Astrocyte of the cerebellum (primary cell): ENCODE results near the gene MAPK10.
A peak's percentile ranks its signal among the peaks of the same experiment; 100 is the strongest.

ENCODE experiments used
- DNase-seq: peaks from one replicate; pipeline ENCODE4 v3.0.0-alpha.2; 2011; ENCODE audit warnings: low read depth
- H3K4me3 ChIP-seq: 2 replicates; pipeline ENCODE4 v1.5.1; 2011; ENCODE audit warnings: mild to moderate bottlenecking, low read depth, low read length, moderate library complexity
- in situ Hi-C: cut with HindIII; loops from 2 replicates; pipeline ENCODE4 v1.10.0; 2017; ENCODE audit warnings: low sequenced_read_pairs
- TF ChIP-seq, protein P1 (sequence below): IDR thresholded peaks from 2 replicates; pipeline ENCODE4 v1.5.1; 2012; ENCODE audit warnings: low read length, low read depth, moderate library complexity, mild to moderate bottlenecking; ENCODE audit errors: missing control alignments

MAPK10 gene

DNA sequence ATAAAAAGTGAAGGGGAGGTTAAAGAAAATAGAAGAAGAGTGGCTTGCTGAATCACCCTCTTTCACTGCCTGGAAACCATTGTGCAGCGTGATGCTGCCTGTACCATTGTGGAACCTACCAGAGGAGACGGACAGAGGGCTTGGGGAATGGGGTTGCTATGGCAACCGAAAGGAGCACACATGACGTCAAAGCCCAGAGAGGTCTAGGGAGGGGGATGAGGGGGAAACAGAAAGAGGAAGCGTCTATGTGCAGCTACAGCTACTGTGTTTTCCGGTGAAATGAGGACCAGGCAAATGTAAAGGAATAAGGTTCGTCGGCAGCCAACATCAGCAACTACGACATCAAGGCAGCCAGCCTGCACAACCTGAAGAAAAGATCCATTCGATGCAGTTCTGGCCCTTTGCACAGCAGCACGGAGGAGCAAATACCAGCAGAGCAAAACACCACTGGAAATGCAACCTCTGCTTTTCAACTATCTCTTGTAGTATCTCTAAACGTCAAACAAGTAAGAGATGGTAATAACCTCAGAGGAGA lies at the start of gene MAPK10:
Gene MAPK10, minus strand, starts transcription at position 110 of the 535 bp plus-strand sequence.
- peak within 1 kb of the TSS; percentile 35 for H3K4me3 ChIP-seq
- in situ Hi-C loops: no loop called here
- TF ChIP-seq, protein P1, sequence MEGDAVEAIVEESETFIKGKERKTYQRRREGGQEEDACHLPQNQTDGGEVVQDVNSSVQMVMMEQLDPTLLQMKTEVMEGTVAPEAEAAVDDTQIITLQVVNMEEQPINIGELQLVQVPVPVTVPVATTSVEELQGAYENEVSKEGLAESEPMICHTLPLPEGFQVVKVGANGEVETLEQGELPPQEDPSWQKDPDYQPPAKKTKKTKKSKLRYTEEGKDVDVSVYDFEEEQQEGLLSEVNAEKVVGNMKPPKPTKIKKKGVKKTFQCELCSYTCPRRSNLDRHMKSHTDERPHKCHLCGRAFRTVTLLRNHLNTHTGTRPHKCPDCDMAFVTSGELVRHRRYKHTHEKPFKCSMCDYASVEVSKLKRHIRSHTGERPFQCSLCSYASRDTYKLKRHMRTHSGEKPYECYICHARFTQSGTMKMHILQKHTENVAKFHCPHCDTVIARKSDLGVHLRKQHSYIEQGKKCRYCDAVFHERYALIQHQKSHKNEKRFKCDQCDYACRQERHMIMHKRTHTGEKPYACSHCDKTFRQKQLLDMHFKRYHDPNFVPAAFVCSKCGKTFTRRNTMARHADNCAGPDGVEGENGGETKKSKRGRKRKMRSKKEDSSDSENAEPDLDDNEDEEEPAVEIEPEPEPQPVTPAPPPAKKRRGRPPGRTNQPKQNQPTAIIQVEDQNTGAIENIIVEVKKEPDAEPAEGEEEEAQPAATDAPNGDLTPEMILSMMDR: no peak
- DNase-seq: peak; percentile 81

DNA sequence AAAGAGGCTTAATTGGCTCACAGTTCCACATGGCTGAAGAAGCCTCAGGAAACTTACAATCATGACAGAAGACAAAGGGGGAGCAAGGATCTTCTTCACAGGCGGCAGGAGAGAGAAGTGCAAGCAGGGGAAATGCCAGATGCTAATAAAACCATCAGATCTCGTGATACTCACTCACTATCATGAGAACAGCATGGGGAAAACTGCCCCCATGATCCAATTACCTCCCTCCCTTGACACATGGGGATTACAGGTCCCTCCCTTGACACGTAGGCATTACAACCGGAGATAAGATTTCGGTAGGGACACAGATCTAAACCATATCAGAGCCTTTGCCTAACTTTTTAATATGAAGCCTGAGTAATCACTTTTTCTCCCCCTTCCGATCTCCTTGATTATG lies 43.7 kb upstream of the MAPK10 start:
- in situ Hi-C loops: no loop called here
- H3K4me3 ChIP-seq: no peak overlapping the region
- TF ChIP-seq, protein P1: no peak
- no peak for DNase-seq

DNA sequence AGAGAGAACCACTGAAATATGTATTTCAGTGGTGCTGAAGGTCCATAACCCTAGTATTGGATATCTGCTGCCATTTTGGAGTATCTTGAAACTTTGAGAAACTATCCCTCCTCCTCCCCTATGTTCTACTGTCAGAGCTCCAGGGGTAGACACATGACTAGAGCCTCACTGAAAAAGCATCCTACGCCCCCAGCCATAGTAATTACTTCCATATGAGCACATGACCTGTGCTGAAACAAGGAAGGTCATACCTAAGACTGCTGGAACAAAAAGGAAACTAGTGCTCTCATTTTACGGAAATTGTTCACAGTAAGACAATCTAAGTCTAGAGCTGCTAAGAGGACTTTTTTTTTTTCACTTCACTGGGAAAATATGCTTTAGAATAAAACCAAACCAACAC lies 42.0 kb upstream of the MAPK10 start:
- in situ Hi-C loops: no loop called here
- no peak overlapping the region for H3K4me3 ChIP-seq
- no peak for DNase-seq
- TF ChIP-seq, protein P1: no peak

DNA sequence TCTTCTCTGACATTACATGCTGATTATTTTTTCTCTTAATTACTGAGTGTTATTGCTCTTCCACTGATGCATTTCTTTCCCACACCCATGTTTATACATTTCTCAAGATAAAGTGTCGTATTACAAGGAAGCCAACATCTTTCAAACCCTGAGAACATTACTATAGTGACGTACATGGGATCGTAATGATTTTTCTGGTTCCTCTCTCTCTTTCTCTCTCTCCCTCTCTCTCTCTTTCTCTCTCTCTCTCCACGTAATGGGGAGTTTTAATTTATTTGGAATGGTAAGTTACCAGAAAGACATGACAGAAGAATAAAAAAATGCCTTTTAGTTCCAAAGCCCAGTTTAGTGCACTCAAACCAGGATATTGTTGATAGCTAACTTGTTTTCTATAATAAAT lies 40.4 kb upstream of the MAPK10 start:
- TF ChIP-seq, protein P1: no peak
- H3K4me3 ChIP-seq: no peak overlapping the region
- DNase-seq: no peak
- in situ Hi-C loops: no loop called here

DNA sequence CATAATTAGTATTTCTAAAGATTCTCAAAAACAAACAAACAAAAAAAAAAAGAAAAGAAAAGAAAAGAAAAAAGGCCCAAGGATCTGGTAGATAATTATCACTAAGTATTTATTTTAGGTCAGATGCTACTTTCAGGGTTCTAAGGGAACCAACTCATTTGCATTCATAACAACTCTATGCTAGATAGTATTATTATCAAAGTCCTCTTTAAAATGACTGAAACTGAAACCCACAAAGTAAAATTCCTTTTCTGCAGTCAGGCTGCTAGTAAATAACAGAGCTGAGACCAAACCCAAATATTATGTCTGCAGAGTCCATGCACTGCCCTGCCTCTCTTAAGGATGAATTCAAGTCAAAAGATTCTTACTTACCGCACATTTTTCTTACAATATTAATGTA lies 38.3 kb upstream of the MAPK10 start:
- in situ Hi-C loops: no loop called here
- TF ChIP-seq, protein P1: no peak
- H3K4me3 ChIP-seq: no peak overlapping the region
- DNase-seq: no peak

DNA sequence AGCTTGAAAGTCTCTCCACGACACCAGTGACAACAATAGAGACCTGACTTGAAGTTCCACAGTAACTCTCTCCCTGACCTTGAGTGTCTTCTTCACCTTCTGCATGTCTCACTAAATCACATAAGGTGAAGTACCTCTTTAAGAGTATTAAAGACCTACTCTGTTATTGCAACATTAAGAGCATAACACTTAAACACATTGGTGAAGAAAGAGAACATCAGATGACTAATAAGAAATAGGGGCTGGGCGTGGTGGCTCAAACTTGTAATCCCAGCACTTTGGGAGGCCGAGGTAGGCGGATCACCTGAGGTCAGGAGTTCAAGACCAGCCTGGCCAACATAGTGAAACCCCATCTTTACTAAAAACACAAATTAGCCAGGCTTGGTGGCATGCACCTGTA lies 33.9 kb upstream of the MAPK10 start:
- DNase-seq: no peak
- TF ChIP-seq, protein P1: no peak
- in situ Hi-C loops: no loop called here
- H3K4me3 ChIP-seq: no peak overlapping the region
